22Rv1 (cell line): Measurements from ENCODE around the gene DUOXA1.
"Not testable (repeated sequence)": the region's sequence is repeated elsewhere in the genome, so short reads cannot be mapped to it uniquely, and the experiment has no call there.

Source experiments
- CTCF ChIP-seq: fragments of 450-650 bp; IDR thresholded peaks from 2 replicates; pipeline ENCODE4 v1.5.1; 2017; ENCODE audit warnings: mild to moderate bottlenecking
- ZFX ChIP-seq: fragments of 450-650 bp; IDR thresholded peaks from 2 replicates; pipeline ENCODE4 v1.6.1; 2017; ENCODE audit warnings: antibody characterized with exemption, borderline replicate concordance

GRCh38 chr15:45073602-45074001 is 56.1 kb downstream of the DUOXA1 start:
- TF ChIP-seq CTCF, ZFX: not testable (repeated sequence)
